Measurements from ENCODE around the gene CHGA.

- TF ChIP-seq CTCF (conservative IDR thresholded peaks at IDR 0.05; ENCODE audit: low read length) (no peak), EZH2phosphoT487 (IDR thresholded peaks at IDR 0.05; ENCODE audit: borderline replicate concordance) (no peak)
These were observed 50.9 kb downstream of the CHGA start for GRCh38 chr14:92973798-92974372.
